HL-60 (cell line): ENCODE measurements around the gene BECN2.

ENCODE experiments used
- DNase-seq, 2 experiments: peaks; one replicate each; pipeline ENCODE4 v3.0.0-alpha.2; 2010 to 2020; ENCODE audit warnings: low read depth in 1 of 2, low spot score in 1 of 2
- H3K27ac ChIP-seq: fragments of 250-450 bp; sonication (Bioruptor Pico); replicated peaks from 2 replicates; pipeline ENCODE4 v1.5.1; 2020; ENCODE audit warnings: mild to moderate bottlenecking, moderate library complexity
- H3K27me3 ChIP-seq: fragments of 250-450 bp; sonication (Bioruptor Pico); 2 replicates; pipeline ENCODE4 v1.5.1; 2021; ENCODE audit warnings: mild to moderate bottlenecking, moderate library complexity; ENCODE audit not compliant: insufficient read depth, poor library complexity, severe bottlenecking
- H3K4me3 ChIP-seq: replicated peaks from 2 replicates; pipeline ENCODE4 v1.5.1; 2011; ENCODE audit warnings: mild to moderate bottlenecking, control low read depth, low read length; ENCODE audit not compliant: insufficient read depth
- GABPA ChIP-seq: IDR thresholded peaks from 2 replicates; pipeline ENCODE4 v1.6.1; 2012; ENCODE audit warnings: low read depth
- POLR2AphosphoS5 ChIP-seq: IDR thresholded peaks from 2 replicates; pipeline ENCODE4 v1.6.1; 2012; ENCODE audit warnings: low read depth
- REST ChIP-seq: IDR thresholded peaks from 2 replicates; pipeline ENCODE4 v1.6.1; 2012; ENCODE audit warnings: low read depth; ENCODE audit not compliant: insufficient replicate concordance
- SPI1 ChIP-seq: IDR thresholded peaks from 2 replicates; pipeline ENCODE4 v1.6.1; 2012; ENCODE audit warnings: low read depth, mild to moderate bottlenecking, borderline replicate concordance
- TF ChIP-seq, protein P1 (sequence below): IDR thresholded peaks from one replicate; pipeline ENCODE4 v1.5.1; 2011; ENCODE audit warnings: low read length, control low read depth, inconsistent platforms; ENCODE audit not compliant: insufficient read depth

The BECN2 gene

DNA sequence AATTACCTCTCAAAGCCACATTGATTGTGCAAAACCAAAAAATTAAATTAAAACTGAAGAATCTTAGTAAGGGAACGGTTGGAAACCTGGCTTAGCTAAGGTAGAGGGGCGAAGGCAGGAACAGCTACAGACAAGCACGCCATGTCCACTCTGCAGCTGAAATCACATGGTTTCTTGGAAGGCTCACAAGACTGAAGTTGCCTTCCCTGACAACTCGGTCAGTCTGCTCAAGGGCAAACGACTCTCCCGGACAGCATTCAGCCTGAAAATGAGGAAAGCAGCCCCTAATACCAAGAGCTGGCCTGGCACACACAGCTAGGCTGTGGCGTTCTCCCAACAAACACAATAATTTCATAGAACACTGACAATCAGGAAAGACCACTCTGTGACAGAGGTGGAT lies 22.7 kb upstream of the BECN2 start:
- H3K4me3 ChIP-seq, result no peak overlapping the region
- no peak for DNase-seq
- no peak overlapping the region for H3K27ac ChIP-seq
- no peak for TF ChIP-seq POLR2AphosphoS5
- TF ChIP-seq, protein P1, sequence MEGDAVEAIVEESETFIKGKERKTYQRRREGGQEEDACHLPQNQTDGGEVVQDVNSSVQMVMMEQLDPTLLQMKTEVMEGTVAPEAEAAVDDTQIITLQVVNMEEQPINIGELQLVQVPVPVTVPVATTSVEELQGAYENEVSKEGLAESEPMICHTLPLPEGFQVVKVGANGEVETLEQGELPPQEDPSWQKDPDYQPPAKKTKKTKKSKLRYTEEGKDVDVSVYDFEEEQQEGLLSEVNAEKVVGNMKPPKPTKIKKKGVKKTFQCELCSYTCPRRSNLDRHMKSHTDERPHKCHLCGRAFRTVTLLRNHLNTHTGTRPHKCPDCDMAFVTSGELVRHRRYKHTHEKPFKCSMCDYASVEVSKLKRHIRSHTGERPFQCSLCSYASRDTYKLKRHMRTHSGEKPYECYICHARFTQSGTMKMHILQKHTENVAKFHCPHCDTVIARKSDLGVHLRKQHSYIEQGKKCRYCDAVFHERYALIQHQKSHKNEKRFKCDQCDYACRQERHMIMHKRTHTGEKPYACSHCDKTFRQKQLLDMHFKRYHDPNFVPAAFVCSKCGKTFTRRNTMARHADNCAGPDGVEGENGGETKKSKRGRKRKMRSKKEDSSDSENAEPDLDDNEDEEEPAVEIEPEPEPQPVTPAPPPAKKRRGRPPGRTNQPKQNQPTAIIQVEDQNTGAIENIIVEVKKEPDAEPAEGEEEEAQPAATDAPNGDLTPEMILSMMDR, result no peak
- no peak for TF ChIP-seq SPI1
- H3K27me3 ChIP-seq, result peaks cover 10% of the 10 kb centered on the region

DNA sequence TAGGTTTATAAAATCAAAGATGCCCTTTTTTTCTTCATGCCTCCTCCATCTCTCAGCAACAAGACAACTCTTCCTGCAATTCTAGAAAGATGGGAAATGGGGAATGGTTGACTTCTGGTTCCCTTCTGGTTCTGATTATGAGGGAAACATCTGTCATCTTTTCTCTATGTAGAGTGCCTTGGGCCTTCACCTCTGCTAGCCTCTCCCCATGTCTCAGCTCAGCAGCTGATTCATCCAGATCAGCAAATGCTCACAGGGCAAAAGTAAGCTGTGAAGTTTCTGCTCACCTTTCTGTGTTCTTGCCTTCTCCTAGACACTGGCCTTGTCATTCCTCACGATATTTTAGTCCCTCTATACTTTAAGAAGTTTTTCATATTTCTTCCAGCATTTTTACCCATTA lies 17.8 kb upstream of the BECN2 start:
- H3K4me3 ChIP-seq, result no peak overlapping the region
- no peak for DNase-seq
- H3K27ac ChIP-seq, result no peak overlapping the region
- TF ChIP-seq GABPA, result no peak
- no peak for TF ChIP-seq POLR2AphosphoS5
- TF ChIP-seq SPI1, result no peak
- TF ChIP-seq, protein P1, result no peak
- no peak for TF ChIP-seq REST
- no peaks in the 10 kb centered on the region for H3K27me3 ChIP-seq

GRCh38 chr1:241942738-241943137 lies 14.8 kb upstream of the BECN2 start:
- Histone ChIP-seq H3K27ac (no peak overlapping the region), H3K27me3 (no peaks in the 10 kb centered on the region), H3K4me3 (no peak overlapping the region)
- TF ChIP-seq SPI1, result no peak
- TF ChIP-seq POLR2AphosphoS5, result no peak
- no peak for TF ChIP-seq GABPA
- no peak for TF ChIP-seq REST
- TF ChIP-seq, protein P1, result no peak
- no peak for DNase-seq

- H3K4me3 ChIP-seq, result no peak overlapping the region
- no peaks in the 10 kb centered on the region for H3K27me3 ChIP-seq
- DNase-seq, result no peak
- no peak for TF ChIP-seq SPI1
- TF ChIP-seq POLR2AphosphoS5, result no peak
- TF ChIP-seq, protein P1, result no peak
- no peak for TF ChIP-seq GABPA
- TF ChIP-seq REST, result no peak
- no peak overlapping the region for H3K27ac ChIP-seq
Observed at GRCh38 chr1:241944300-241944699, 13.3 kb upstream of the BECN2 start.
